GM21717 (cell line): ENCODE data around the gene TTLL9.
A peak's percentile ranks its signal among the peaks of the same experiment; 100 is the strongest.
"Not testable (repeated sequence)": the region's sequence is repeated elsewhere in the genome, so short reads cannot be mapped to it uniquely, and the experiment has no call there.

ENCODE experiments used
- ATAC-seq: cut with Tn5 transposase; IDR thresholded peaks from one replicate; pipeline ENCODE4 v1.9.1; 2021; ENCODE audit warnings: mild to moderate bottlenecking, moderate library complexity; ENCODE audit not compliant: unreplicated experiment

The TTLL9 gene

DNA sequence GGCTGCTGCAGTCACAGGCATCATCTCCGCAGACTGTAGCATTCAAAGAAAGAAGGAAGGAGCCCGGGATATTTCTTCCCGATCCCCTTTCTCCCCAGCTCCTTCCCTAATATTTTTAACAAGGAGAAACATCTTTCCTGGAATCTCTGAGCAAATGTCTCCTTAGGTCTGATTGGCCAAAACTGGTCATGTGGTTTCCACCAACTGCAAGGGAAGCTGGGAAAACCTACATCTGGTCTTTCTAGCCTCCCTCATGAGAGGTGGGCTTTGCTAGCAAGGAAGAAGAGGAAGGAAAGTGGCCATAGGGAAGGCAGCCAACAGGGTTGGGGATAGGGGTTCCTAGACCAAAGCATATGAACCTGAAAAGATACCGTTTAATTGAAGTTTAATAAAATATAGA is 46.3 kb downstream of the TTLL9 start:
- no peak for ATAC-seq

DNA sequence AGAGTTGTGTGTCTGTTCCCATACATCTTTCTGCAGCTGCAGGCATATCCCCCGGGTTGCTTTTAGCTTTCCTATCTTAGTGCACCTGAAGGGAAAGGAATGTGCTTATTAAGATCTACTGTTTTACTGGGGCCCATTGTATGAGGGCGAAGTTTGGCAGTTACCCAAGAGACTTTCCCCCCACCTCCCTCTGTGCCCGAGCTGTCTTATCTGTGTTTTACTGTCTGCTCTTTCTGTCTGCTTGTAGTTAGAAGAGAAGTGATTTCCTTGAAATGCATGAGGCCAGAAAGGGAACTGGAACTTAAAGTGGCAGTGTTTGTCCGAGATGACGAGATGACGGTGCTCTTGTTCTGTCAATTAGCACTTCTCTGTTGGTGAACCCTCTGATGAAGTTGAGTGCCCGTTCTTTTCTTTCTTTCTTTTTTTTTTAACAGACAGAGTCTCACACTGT is 47.6 kb downstream of the TTLL9 start:
- not testable (repeated sequence) for ATAC-seq

DNA sequence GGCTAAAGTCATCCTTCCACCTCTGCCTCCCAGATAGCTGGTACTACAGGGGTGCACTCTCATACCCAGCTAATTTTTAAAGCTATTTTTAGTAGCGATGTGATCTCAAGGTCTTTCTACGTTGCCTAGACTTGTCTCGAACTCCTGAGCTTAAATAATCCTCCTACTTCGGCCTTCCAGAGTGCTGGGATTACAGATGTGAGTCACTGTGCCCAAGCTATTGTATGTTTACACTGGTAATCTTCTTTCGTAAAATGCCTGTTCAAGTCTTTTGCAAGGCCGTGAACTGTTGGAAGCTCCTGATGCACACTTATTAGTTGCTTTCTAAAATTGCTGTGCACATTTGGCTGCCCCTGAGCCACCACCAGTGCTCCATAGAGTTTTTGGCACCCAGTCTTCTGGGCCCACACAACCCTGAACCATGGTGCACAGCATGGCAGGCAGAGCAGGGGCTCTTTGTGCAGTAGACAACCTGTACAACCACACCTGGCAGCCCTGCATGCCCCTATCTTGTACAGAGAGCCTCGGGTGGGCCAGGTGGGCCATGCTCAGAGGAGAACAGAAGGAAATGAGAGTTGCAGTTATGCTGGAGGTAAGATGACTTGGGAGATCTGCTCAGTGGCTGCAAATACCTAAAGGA is 48.2 kb downstream of the TTLL9 start:
- ATAC-seq, result no peak

DNA sequence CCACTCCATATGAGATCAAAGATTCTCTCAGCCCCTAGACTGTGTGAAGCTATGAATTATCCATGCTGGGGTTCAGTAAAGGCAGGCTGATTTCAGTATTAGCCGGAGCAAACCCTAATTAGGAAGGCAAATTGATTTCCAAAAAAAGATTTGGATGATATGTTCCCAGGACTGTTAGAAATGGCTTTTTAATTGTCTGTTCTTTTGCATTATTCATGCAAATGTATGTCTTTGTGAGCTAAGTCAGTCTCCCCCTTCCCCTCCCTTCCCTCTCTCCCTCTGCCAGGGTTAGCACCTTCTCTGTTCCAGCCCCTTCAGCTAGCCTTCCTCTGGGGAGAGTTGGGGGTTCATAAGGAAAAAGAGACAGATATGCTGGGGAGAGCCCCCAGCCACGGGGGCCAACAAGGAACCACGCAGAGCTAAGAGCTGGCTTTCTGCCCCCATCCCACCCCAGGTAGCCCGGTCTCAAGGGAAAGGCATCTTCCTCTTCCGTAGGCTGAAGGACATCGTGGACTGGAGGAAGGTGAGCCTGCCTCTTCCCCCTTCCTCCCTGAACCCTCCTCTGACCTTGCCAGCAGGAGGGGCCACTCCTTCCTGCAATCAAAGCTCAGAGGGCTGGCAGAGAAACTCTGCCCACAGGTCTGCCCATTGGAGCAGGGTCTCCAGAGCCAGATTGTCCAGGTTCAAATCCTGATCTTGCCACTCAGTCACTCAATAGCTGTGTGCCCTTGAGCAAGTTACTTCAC is 49.1 kb downstream of the TTLL9 start:
- ATAC-seq, result no peak

DNA sequence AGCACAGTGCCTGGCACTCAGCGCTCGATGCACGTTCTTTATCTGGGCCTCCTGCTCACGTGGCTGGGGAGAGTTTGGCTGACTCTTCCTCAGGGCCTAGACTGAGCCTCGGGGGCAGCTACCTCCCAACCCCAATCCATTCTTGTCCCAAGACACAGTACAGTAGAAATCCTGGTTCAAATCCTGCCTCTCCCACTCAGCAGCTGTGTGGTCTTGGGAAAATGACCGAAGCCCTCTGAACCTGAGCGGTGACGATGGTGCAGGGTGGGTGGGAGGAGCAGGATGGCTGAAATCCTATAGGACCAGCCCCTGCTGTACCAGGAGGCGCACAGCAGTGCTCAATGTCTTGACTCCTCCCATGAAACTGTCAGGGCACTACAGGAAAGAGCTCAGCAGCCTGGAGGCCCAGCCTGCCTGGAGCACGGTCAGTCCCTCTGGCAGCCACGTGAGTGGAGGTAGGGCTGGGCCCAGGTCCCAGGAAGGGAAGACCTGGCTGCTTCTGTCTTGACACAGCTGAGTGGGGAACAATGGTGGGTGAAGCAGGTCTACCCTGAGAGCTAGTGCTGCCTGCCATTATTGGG is 49.9 kb downstream of the TTLL9 start:
- ATAC-seq, result no peak

DNA sequence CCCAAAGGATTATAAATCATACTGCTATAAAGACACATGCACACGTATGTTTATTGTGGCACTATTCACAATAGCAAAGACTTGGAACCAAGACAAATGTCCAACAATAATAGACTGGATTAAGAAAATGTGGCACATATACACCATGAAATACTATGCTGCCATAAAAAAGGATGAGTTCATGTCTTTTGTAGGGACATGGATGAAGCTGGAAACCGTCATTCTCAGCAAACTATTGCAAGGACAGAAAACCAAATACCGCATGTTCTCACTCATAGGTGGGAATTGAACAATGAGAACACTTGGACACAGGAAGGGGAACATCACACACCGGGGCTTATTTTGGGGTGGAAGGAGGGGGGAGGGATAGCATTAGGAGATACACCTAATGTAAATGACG is 51.0 kb downstream of the TTLL9 start:
- ATAC-seq, result not testable (repeated sequence)

DNA sequence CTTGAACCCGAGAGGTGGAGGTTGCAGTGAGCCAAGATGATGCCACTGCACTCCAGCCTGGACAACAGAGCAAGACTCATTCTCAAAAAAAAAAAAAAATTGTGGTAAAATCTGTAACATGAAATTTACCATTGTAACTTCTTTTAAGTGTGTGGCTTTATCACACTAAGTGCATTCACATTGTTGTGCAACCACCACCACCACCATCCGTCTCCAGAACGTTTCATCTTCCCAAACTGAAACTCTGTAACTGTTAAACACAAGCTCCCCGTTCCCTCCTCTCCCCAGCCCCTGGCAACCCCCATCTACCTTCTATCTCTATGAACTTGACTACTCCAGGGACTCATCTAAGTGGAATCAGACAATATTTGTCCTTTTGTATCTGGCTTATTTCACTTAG is 51.7 kb downstream of the TTLL9 start:
- no peak for ATAC-seq

DNA sequence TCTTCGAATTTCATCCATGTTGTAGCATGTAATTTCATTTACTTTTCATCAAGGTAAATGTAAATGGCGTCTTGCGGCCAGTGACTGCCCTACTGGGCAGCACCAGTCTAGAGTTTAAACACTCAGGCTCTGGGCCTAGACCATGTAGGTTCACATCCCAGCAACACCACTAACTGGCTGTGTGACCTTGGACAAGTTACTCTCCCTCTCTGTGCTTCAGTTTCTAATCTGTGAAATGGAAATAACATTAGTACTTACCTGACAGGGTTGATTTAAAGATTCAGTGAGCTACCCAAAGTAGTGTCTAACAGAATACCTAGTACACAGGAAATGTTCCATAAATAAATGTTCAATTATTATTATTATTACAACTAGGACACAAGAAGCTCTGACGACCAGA is 52.2 kb downstream of the TTLL9 start:
- ATAC-seq, result no peak

DNA sequence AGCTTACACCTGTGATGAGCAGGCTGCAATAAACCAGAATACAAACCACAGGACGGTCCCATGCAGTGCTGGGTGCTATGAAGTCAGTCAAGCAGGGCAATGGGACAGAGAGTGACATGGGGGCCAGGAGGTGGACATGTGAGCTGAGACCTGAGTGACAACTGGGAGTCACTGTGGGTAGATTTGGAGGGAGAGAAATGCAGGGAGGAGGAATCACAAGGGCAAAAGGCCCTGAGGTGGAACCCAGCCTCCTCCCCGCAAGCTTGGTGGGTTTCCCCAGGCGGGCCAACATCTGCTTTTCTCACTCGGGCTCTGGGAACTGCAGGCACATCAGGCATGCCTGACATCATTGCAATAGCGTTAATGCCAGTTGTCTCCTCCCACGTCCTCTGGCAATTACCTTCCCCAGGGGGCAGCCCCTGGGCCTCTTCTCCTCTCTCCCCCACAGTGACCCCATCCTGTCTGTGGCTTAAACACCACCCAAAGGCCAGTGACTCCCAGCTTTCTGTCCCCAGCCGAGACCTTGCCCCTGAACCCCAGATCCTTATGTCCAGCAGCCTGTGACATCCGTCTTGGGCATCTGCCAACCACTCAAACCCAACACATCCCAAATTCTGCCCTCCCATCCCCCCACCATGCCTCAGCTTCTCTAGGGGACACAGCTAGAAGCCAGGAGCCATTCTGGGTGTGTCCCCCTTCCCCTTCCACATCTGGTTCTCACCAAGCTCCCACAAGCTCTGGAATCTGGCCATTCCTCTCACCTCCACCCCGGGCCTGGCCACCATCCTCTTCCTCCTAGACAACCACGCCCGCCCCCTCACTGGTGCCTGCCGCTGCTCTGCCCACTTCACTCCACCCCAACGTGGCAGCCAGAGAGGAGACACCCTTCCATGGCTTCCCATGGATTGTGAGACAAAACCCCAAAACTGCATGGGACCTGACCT is 53.2 kb downstream of the TTLL9 start:
- peak; percentile 73 for ATAC-seq

DNA sequence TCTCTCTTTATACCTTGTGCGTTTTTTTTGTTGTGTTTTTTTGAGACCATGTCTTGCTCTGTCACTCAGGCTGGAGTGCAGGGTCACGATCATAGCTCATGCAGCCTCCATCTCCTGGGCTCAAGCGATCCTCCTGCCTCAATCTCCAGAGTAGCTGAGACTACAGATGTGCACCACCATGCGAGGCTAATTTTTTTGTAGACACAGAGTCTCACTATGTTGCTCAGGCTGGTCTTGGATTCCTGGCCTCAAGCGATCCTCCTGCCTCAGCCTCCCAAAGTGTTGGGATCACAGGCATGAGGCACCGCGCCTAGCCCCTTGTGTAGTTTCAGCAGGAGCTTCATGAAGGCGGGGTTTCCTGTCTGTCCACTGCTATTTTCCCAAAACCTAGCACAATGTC is 54.1 kb downstream of the TTLL9 start:
- no peak for ATAC-seq

DNA sequence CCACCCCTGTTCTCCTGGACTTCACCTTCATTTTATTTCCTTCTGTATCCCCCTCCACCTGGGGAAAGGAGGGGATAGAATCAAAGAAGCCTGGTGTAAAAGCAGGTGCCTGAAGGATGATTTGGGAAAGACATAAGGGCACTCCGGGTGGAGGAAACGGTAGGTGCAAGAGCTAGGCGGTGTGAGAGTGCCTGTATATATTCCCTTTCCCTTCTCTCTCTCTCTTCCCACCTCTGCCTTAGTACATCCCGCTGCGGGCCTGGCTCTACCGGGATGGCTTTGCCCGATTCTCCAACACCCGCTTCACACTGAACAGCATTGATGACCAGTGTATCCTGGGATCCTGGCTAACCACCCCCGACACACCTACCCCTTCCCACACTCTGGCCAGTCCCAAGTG is 55.2 kb downstream of the TTLL9 start:
- ATAC-seq, result no peak

DNA sequence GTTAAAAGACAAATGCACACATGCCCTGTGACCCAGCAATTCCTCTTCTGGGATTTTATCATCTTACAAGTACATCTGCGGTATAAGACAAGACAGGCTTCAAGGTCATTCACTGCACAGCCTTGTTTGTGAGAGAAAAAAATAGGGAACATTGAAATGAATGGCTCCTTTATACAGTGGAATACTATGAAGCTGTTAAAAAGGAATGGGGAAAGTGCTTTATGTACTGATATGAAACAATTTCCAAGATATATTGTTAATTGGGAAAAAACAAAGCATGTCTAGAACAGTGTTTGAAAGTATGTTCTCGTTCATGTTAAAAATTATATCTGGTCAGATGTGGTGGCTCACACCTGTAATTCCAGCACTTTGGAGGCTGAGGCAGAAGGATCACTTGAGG is 56.1 kb downstream of the TTLL9 start:
- no peak for ATAC-seq

DNA sequence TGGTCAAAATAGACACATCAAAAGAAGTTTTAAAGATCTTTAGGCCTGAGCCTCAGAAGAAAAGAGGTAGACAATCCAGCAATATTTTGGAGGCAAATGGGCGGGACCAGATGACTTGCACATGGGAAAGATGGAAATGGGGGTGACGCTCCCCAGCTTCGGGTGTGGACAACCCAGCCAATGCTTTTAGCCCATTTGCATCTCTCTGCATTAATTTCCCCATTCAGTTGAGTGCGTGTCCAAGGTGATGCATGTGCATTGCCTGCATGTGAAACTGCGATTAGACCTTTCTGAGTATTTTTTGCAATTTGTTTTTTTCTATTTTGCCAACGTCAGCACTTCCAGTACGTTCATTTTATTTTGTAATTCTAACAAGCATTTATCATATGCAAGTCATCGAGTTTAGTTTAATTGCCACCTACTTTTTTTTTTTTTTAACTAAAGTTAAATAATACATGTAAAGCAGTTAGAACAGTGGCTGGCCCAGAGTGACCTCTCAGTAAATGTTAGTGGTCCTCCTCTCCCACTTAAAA is 57.3 kb downstream of the TTLL9 start:
- no peak for ATAC-seq

DNA sequence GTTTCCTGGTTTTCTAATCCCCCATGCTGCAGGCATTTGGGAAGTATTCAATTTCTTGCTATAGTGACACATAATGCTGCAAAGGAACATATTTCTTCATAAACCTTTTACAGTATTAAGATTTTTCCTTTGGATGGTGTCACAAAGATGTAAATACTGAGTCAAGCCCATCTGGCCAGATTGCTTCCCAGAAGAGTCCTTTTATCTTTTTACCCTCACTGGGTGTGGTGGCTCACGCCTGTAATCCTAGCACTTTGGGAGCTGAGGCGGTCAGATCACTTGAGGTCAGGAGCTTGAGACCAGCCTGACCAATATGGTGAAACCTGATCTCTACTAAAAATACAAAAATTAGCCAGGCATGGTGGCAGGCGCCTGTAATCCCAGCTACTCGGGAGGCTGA is 59.2 kb downstream of the TTLL9 start:
- ATAC-seq, result not testable (repeated sequence)

DNA sequence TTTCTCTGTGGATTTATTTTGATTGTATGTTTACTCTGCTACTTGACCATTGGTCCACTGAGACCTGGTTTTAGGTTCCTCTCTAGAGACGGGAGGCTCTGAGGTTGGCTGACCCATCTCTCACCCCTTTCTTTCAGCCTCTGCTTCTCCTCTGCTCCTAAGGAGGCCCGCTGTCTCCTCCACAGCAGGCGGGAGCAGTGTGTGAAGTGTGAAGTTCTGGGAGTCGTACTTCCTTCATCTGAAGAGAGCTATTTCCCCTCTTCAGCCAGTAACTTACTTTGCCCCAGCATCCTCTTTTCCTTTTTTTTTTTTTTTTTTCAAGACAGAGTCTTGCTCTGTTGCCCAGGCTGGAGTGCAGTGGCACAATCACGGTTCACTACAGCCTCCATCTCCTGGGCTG is 60.3 kb downstream of the TTLL9 start:
- ATAC-seq, result no peak

DNA sequence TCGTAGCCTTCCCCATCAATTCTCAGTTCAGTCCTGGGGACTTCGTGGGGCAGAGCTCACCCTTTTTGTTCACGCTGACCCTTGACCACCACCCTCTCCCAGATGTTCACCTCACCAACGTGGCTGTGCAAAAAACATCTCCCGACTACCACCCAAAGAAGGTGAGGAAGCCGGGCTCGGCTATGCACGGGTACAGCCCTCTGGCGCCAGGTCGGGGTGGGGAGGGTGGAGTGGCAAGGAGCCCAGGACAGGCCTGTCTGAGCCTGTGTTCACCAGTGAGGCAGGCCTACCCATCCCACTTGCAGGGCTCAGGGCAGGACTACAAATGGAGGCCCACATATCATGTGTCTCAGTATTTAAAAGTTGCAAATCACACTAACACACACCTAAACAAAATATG is 63.3 kb downstream of the TTLL9 start:
- ATAC-seq, result no peak

DNA sequence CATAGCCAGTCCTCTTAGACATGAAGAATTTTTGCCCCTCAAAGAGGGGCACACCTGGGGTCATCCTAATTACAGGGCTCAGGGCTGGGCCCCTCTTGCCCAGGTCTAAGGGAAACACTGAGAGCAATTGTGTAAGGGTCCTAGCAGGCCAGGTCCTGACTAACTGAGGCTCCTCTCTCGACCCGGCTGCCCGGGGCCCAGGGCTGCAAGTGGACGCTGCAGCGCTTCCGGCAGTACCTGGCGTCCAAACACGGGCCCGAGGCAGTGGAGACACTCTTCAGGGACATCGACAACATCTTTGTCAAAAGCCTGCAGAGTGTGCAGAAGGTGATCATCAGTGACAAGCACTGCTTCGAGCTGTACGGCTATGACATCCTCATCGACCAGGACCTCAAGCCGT is 64.1 kb downstream of the TTLL9 start:
- no peak for ATAC-seq

DNA sequence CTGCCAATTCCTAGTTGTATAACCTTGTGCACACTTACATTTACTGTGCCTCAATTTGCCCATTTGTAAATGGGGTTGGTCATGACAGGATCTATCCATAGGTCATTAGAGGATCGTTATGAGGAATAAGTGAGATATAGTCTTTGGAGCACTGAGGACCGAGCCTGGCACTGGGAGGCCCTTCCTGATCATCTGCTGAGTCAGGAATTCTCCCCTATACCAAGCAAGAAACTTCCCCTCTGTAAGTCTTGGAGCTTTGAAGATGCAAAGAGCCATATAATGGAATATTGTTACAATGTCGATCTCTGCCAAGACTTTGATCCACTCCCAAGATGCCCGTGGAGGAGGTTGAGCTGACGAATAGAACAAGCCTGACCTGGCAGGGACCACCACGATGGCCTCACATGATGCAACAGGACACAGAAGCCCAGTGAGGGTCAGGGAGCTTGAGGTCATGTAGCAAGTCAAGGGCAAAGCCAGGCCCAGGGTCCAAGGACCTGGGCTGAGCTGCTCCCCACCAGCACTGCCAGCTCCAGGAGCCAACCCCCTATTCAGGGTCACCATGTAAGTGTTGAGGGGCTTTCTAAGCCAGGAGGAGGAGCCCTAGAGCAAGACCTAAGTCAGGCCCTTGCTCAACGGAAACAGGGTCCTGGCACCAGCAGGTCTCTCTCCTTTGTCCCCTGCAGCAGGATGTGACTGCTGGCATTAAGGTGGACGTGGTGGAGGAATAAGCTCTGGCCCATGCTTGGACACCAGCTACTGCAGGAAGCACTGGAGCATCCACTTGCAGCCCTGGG is 64.7 kb downstream of the TTLL9 start:
- ATAC-seq, result no peak

DNA sequence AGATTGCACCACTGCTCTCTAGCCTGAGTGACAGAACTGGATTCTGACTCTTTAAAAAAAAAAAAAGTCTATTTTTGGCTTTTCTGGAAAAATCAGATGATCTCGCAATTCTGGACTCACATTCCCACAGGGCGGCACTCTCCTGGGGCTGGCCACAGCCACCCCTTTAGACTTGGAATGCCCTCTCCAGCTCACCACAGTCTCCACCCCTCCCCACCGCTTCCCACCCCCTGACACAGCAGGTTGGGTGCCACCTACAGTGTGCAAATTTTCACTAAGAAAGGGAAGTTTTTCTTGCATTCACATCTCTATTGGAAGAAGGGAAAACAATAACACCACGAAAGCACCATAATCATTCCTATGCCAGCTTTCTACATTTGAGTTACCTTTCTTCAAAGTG is 66.0 kb downstream of the TTLL9 start:
- no peak for ATAC-seq

DNA sequence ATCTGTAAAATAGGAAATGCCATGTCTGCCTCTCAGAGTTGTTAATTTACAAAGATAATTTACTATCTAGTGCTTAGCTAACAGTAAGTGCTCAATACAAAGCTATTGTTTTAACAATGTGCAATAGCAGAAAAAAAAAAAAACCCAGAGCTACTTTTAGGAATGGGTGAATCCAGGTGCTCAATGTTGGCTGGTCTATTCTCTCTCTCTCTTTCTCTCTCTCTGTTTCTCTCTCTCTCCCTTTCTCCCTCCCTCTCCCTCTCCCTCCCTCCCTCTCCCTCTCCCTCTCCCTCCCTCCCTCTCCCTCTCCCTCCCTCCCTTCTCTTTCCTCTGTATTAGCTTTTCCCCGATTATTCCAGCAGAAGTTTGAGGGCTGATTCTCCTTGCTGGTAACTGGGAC is 67.4 kb downstream of the TTLL9 start:
- no peak for ATAC-seq
